GM10266 (cell line): ENCODE data around the gene TMEM245.

Source experiments
- DNase-seq: peaks from one replicate; pipeline ENCODE4 v3.0.0; 2012; ENCODE audit errors: extremely low spot score
- CTCF ChIP-seq: IDR thresholded peaks from 2 replicates; pipeline ENCODE4 v1.5.1; 2012; ENCODE audit warnings: mild to moderate bottlenecking, low read depth; ENCODE audit not compliant: control insufficient read depth, insufficient read depth; ENCODE audit errors: missing control alignments

TMEM245 gene

GRCh38 chr9:109101810-109102209 lies 17.9 kb downstream of the TMEM245 start:
- no peak for DNase-seq
- TF ChIP-seq CTCF = no peak

DNA sequence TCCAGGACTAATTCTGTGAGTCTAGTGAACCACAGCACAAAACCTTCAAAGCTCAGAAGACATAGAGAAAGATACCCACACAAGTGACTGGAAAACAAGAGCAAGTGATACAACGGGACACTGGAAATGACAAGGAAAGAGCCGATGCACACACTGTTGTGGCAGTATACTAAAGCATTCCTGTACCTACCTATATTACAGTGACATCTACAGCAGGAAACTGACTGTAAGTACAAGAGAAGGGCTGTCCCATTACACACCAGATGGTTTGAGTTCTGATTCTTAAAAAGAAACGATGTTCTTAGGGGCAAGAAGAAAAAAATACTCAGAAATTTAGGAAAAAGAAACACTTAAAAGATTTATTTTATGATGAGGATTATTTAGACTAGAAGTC lies 18.5 kb downstream of the TMEM245 start:
- TF ChIP-seq CTCF = no peak
- DNase-seq = no peak

GRCh38 chr9:109100543-109101201 lies 19.1 kb downstream of the TMEM245 start:
- no peak for DNase-seq
- TF ChIP-seq CTCF = no peak

- DNase-seq = no peak
- TF ChIP-seq CTCF = no peak
Observed at GRCh38 chr9:109098960-109099308, 20.8 kb downstream of the TMEM245 start.

DNA sequence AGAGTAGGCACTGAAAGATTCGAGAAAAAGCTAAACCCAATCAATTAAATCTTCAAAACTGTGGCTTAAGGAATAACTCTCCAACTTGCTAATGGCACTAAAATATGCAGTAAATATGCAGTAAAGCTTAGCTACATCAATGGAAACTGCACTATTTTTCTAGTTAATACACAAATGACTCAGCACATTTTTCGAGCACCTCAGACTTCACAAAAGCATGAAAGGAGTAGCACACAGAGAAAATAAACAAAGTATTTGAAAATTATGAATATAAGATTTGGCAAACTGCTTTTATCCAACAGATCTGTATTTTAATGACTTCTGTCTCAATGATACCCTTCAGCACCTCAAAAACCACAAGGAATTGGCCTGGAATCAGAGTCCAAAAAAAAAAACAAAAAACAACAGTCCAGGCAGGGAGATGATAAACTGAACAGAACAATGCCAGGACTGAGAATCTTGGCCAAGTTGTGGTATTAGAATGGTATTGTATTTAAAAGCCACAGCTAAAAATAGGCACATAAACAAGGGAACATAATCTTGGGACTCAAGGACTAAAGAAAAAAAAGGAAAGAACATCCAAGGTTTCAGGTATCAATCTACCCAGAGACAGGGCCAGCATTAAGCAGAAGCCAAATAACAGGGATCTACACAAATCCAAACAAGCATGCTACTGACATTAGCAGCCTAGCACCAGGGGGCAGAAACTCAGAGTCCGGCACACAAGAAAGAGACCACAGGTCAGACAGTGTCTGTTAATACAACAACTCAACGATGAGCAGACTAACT lies 21.4 kb downstream of the TMEM245 start:
- no peak for TF ChIP-seq CTCF
- no peak for DNase-seq

DNA sequence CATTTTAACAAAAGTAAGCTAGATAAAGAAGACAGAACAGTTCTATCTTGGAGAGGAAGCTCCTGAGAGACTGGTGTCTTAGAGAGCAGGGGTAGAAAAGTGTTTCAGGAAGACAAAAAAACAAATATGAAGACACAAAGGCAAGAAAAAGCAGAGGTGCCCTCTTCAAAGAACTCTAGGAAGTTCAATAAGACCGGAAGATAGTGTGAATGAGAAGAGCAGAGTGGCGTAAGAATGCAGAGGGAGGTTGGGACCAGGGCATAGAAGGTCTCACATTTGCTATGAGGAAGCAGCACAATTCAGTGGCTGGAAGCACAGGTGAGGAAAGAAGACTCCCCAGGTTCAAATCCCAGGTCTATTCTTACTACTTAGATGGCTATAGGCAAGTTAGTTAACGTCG lies 22.6 kb downstream of the TMEM245 start:
- TF ChIP-seq CTCF = no peak
- no peak for DNase-seq

DNA sequence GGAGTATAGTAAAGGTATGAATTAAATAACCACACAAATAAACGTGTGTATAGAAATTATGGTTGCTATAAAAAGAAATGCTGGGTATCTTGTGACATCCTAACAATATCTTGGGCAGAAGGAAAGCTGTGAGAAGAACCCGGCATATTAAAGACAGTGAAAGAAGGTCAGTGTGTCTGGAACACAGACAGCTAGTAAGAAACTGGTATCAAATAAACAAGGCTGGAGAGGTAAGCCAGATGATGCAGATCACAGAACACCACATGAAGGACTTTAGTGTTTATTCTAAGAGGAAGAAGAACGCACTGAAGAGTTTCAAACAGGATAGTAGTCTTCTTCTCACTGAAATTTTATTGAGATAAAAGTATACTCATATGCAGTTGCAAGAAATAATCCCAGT lies 24.4 kb downstream of the TMEM245 start:
- TF ChIP-seq CTCF = no peak
- DNase-seq = no peak
